HG03175 (cell line): ENCODE results near the gene RAD51D.

ENCODE experiments used
- ATAC-seq: cut with Tn5 transposase; IDR thresholded peaks from one replicate; pipeline ENCODE4 v1.9.1; 2021; ENCODE audit warnings: mild to moderate bottlenecking, moderate library complexity; ENCODE audit not compliant: unreplicated experiment

RAD51D gene

DNA sequence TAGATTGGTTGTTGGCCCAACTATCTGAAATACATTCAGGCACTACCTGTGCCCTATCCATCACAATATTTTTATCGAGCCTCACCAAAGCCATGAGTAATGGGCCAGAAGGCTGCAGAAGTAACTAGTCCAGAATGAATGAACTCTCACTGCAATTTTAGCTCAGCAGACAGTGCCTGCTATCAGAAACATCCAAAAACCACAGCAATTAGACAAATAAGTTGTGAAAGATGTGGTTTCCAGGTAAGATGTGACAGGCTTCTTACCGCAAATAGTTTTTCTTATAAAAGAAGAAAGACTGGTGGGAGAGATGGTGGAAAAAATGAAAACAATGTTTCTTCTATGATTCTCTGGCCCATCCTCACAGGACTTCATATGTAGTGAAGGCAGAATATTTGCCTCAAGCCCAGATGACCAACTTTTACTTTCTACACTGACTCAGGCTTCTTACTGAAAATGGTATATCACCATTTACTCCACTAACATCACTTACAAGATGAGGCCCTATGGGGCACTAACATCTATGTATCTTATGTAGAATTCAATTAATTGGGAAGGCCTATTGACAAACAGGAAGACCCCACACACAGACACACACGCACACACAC, 46.4 kb downstream of the RAD51D start:
- ATAC-seq: no peak

DNA sequence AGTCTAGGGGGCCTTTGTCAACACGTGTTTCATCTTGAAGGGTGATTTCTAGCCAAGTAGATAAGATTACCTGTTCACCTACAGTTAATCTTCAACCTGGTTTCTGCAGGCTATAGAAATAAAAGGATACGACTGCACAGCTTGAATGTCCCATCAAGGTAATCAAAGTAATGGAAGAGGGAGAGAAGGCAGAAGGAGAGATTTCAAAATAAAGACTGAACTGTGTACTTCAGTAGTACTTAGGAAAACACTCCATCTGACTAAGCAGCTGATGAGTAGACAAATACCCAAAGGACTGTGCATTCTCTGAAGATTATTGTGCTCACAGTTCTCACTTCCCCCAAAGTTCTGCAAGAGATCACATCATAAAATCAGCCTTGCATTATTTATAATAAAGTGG, 50.3 kb downstream of the RAD51D start:
- ATAC-seq: no peak

GRCh38 chr17:35068249-35068648, 51.4 kb downstream of the RAD51D start:
- no peak for ATAC-seq

- ATAC-seq: no peak
These were observed 53.8 kb downstream of the RAD51D start for GRCh38 chr17:35065880-35066279.

DNA sequence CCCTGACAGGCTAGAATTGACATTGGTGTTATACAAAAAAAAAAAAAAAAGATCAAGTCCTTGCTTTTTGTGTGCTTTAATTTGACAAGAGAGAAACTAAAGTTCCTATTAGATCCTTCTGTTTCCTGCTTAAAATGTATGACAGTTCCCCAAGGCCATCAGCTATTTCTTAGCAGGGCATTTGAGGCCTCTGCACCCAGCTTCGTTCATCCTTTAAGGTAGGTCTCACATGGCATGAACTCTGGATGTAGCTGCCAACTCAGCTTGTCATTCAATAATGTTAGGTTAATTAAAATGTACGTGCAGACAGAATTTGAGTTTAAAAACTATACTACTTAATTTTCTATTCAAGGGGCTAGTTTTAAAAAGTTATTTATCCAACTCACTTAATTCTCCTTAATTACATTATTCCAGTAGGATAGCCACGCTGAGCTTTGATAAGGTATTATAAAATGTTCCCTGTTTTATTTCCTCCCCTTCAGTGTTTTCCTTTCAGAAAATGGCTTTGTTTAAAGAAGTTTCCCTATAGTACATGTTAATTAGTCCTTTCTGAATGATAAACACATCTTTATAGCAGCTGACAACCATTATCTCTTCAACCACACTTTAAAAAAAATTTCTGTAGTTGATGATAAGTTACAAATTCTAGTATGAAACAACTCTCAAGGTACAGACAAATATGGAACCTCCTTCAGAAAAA, 55.0 kb downstream of the RAD51D start:
- ATAC-seq: no peak

DNA sequence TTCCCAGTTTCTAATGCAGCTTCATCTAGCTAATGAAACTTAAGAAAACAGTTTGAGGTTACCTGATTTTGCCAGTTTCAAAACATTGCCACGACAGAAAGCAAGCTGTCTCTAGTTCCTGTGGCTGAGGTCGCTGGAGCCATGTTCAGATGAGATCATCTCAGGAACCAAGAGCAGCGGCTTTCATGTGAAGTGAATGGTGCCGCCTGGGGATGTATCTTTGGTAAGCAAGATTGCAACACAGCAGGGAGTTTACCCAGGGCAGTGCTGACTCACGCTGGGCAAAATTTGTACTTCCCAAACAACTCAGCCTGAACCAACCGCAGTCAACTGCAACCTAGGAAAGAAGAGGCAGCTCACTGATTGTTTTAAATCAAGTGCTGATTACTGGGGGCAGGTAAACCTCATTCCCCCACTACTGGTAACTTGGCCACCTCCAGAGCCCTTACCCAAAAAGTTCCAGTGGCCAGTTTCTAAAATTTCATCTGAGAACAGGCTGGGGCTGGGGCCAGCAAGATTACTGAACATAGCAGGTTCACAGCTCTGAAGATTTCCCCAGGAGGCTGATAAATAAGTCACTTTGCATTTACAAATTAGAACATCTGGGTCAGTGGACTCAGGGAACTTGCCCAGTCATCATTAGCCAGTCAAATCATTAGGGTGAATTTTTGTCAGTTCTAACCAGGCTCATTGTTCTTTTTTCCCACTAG, 56.0 kb downstream of the RAD51D start, which contains the start of gene RFFL:
Gene RFFL (minus strand): TSS at position 194 of the 710 bp plus-strand sequence. CDS start 37,154 bp downstream, outside the sequence.
- peak; percentile 90 for ATAC-seq

- no peak for ATAC-seq
These were observed 57.4 kb downstream of the RAD51D start for GRCh38 chr17:35062308-35062707.

GRCh38 chr17:35057332-35057915, 62.2 kb downstream of the RAD51D start:
- ATAC-seq: no peak

DNA sequence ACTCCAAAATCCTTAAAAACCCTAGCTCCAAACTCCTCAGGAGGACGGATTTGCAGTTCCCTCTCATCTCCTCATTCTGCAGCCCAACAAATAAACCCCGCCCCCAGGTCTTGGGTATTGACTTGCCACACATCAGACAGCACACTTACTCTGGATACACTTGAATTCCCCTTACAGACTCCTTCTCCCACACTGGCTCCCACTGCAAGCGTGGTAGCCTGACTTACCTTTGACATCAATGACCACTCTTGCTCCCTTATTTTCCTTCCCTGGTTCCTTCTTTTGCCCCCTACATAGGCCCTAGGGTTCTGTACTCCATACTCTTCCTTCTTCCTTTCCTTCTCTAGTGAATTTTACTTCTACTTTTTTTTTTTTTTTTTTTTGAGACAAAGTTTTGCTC, 63.6 kb downstream of the RAD51D start:
- ATAC-seq: no peak

- no peak for ATAC-seq
These were observed 66.5 kb downstream of the RAD51D start for GRCh38 chr17:35053204-35053603.

DNA sequence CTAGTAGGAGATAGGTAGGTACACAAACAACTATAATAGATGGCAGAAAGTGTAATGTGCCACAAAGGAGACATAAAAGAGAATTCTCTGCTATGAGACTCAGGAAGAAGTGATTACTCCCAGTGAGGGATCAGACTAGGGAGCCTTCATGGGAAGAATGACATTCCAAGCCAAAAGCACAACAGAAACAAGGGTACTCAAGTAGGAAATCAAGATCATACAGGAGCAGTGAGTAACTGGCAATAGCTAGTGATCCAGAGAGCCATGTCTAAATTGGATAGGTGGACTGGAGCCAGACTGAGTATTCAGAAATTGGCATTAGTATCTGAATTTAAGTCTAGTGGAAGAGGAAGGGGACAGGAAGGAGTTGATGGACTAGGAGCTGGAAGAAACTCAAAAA, 66.9 kb downstream of the RAD51D start:
- no peak for ATAC-seq

DNA sequence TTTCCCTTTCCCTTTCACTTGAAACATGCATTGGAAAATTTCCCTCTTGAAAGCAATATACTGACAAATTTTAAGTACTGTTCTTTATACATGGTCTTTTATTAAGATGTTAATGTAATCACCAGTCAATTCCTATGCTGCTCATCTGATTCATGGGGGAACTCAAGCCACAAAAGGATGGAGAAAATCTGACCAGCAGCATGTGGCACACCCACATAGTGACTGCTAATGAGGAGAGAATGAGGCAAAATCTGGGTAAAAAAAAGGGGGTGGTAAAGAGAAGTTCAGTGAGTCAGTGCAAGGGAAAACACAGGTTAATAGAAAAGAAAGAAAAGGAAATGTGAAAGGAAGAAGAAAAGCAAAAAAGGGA, 67.4 kb downstream of the RAD51D start:
- ATAC-seq: no peak

DNA sequence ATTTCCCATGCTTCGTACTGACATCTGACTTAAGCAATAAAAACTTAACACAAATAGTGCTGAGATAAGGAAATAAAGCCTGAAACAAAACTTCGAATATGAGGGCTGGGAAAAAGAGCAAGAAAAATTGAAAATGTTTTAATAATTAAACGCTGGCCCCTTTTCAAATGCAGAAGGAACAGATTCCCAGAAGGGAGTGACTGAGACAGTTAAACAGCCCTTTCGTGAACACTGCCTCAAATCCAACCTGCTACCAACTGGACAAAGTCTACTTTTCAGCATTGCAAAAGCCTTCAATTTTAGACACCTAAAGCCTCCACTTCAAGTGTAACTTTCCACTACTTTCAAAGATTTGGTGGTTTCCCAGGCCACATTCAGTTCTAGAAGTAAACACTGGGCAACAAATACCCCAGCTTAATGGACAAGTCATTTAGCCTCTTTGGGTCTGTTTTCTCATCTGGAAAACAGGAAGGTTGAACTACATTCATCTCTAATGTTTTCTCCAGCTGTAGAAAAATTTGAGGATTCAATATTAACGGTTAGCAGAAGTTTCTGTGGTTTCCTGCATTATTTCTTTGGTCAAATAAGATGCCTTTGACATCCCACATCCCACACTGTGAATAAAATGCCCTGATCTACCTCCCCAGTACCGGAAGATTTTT, 68.0 kb downstream of the RAD51D start:
- no peak for ATAC-seq

DNA sequence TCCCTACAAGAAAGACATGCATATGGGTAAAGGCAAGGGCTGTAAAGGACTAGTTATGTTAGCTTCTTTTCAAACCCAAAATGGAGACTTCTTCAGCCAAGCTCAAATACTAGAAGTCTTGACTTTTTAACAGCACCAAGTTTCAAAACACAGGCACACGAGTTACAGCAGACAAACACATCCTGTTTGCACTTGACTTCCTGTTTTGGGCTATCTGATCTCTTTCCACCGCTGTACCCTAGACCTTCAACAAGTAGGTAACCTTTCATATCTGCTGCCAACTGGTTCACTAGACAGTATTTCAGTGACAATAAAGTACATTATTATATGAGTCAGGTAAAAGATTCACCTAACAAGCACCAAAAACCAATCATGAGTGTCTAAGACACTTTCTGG, 68.5 kb downstream of the RAD51D start:
- peak; percentile 60 for ATAC-seq

GRCh38 chr17:35050170-35050569, 69.5 kb downstream of the RAD51D start:
- ATAC-seq: no peak

DNA sequence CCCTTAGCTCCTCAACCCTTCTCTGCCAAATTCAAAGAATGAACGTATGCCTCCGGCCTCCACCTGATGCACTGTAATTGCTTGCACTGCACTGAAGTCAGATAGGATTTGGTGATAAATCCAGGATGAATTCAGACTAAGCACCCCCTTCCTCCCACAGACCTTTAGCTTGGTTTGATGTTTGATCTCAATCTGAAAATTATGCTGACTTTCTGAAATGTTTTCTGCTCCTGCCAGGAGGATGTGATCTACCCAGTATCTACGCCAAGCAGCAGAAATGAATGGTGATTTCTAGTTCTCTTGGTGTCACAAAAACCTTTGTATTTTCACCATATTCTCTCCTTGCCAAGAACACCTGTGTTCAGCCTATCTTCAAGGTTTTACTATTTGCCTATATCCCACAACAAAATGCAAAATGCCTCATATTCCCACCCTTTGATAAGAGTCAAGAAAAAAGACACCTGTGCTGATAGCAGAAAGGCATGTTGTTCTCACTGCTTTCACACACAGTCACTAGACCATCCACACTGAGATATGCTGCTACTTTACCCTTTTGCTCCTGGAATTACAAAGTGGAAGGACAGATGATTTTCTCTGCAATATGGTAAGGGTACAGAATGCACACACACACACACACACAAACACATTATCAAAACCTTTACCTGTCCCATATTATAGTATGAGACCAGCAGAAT, 70.8 kb downstream of the RAD51D start:
- ATAC-seq: no peak

GRCh38 chr17:35046740-35047283, 72.8 kb downstream of the RAD51D start:
- peak; percentile 66 for ATAC-seq

DNA sequence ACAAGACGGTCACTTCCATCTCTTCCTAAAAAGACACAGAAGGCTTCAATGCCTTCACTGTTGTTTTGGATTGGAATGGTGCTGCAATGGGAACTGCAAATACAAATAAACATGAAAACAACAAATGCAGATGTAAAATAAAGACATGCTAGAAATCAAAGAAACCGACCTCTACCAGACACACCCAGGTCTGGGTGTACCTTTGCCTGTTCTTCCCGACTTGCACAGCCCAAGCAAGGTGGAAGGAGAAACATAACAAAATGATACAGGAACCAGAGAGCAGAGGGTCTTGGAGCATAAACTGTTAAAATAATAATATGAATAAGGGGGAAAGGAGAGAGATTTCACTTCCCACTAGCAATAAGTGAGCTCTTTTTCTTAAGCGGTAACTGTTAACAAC, 73.4 kb downstream of the RAD51D start:
- ATAC-seq: no peak

DNA sequence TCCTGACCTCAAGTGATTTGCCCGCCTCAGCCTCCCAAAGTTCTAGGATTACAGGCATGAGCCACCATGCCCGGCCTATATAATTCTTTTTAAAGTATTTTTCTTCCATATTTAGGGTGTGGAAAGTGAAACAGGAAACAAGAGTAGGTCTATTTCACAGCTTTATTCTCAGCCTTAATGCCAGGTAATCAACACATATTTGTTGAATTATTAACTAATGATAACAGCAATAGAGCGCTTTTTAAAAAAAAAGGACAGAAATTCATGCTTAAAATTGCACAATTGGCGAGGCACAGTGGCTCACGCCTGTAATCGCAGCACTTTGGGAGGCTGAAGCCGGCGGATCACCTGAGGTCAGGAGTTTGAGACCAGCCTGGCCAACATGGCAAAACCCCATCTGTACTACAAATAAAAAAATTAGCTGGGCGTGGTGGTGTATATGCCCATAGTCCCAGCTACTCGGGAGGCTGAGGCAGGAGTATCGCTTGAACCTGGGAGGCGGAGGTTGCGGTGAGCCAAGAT, 74.1 kb downstream of the RAD51D start:
- peak; percentile 38 for ATAC-seq

GRCh38 chr17:35044181-35044580, 75.5 kb downstream of the RAD51D start:
- ATAC-seq: no peak
